ENCODE results near the gene ANKRD16. TPM values are rescaled to one million over a fixed set of nuclear protein-coding genes. Genes with fewer than 3 reads are reported as not detected.

Gene ANKRD16
- total and polyA plus RNA-seq, 7 donors, result 1.6 to 11.4 (median 8.6) TPM

GRCh38 chr10:5888843-5889623 lies 660 bp downstream of the ANKRD16 start:
- no peak for TF ChIP-seq EP300 (IDR thresholded peaks at IDR 0.05)
- TF ChIP-seq POLR2A (IDR thresholded peaks at IDR 0.05), result no peak
- no peak for TF ChIP-seq CTCF (IDR thresholded peaks at IDR 0.05)
- no peak for TF ChIP-seq POLR2AphosphoS5 (IDR thresholded peaks at IDR 0.05)
- peak; percentile 70 for DNase-seq
- WGBS, 2 donors, result 1% methylated on average over 80 of the region's 80 CpGs
- H3K4me3 ChIP-seq, result peak overlapping the region; percentile 82 to 91 (median 84)
- H3K4me1 ChIP-seq, result peaks cover 0 to 49% (median 43%) of the 10 kb centered on the region in 4 donors
- H3K36me3 ChIP-seq, result peaks cover 0 to 36% (median 3%) of the 10 kb centered on the region in 4 donors
- peak overlapping the region; percentile 80 to 92 (median 90) for H3K27ac ChIP-seq
- intact Hi-C loops (cut with DNase I), result loop anchor here (1.0 kb wide), 1 partner anchor 205 kb away; the partner anchor contains the start of gene TASOR2
- no peaks in the 10 kb centered on the region for H3K27me3 ChIP-seq
- no peaks in the 10 kb centered on the region for H3K9me3 ChIP-seq

DNA sequence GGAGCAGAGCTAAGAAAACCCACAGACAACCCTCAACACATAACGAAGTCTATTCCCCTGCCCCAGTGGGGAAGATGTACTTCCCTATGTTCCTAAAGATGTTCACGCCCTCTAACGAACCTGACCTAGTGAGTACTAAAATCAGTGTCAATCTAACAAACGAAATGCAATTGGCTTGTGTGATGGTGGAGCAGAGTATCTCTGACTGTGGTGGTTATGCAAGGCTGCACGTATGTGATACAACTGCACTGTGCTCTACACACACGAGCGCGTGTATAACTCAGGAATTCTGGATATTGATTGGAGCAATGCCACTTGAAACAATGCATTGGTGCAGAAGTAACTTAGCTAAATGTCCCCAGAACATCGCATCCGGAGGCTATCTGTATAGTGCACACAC lies 1.3 kb downstream of the ANKRD16 start:
- 8 to 22% methylated on average over 10 of the region's 10 CpGs for WGBS, 2 donors
- Histone ChIP-seq H3K36me3 (peaks cover 0 to 39% (median 3%) of the 10 kb centered on the region in 4 donors), H3K4me3 (peak overlapping the region; percentile 82 to 91 (median 84)), H3K27me3 (no peaks in the 10 kb centered on the region), H3K4me1 (peaks cover 0 to 49% (median 43%) of the 10 kb centered on the region in 4 donors), H3K27ac (peak overlapping the region in 3 of 4 donors; percentile 80 to 92 (median 91)), H3K9me3 (no peaks in the 10 kb centered on the region)
- no peak for TF ChIP-seq POLR2AphosphoS5 (IDR thresholded peaks at IDR 0.05)
- no peak for TF ChIP-seq CTCF (IDR thresholded peaks at IDR 0.05)
- TF ChIP-seq EP300 (IDR thresholded peaks at IDR 0.05), result no peak
- TF ChIP-seq POLR2A (IDR thresholded peaks at IDR 0.05), result no peak
- DNase-seq, result no peak
- intact Hi-C loops (cut with DNase I), result no loop called here

DNA sequence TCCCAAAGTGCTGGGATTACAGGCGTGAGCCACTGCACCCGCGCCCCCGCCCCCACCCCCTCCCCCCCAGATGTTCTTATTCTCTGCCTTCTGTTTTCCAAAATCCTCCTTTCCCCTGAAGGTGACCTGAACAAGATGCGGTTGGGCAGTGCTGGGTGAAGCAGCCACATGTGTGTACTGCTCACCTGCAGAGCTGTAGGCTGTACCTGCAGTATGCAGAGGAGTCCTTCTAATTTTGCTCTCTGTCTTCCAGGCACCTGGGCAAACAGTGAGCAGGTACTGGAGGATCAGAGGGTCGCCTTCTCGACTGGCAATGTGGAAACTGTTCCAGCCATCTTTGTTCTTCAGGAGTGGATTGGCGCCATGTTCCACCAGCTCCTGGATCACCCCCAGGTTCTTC lies 2.1 kb downstream of the ANKRD16 start:
- intact Hi-C loops (cut with DNase I), result no loop called here
- peaks cover 0 to 46% (median 5%) of the 10 kb centered on the region in 4 donors for H3K36me3 ChIP-seq
- no peak overlapping the region for H3K27ac ChIP-seq
- H3K4me3 ChIP-seq, result no peak overlapping the region
- no peak for TF ChIP-seq CTCF (IDR thresholded peaks at IDR 0.05)
- TF ChIP-seq POLR2AphosphoS5 (IDR thresholded peaks at IDR 0.05), result no peak
- TF ChIP-seq EP300 (IDR thresholded peaks at IDR 0.05), result no peak
- TF ChIP-seq POLR2A (IDR thresholded peaks at IDR 0.05), result no peak
- H3K27me3 ChIP-seq, result no peaks in the 10 kb centered on the region
- WGBS, 2 donors, result 95 to 96% methylated on average over 8 of the region's 8 CpGs
- peaks cover 0 to 46% (median 41%) of the 10 kb centered on the region in 4 donors for H3K4me1 ChIP-seq
- no peak for DNase-seq
- no peaks in the 10 kb centered on the region for H3K9me3 ChIP-seq

- TF ChIP-seq POLR2AphosphoS5 (IDR thresholded peaks at IDR 0.05), result no peak
- TF ChIP-seq POLR2A (IDR thresholded peaks at IDR 0.05), result no peak
- no peak for TF ChIP-seq CTCF (IDR thresholded peaks at IDR 0.05)
- no peak for TF ChIP-seq EP300 (IDR thresholded peaks at IDR 0.05)
- Histone ChIP-seq H3K4me3 (no peak overlapping the region), H3K27me3 (no peaks in the 10 kb centered on the region), H3K9me3 (no peaks in the 10 kb centered on the region), H3K36me3 (peaks cover 0 to 52% (median 8%) of the 10 kb centered on the region in 4 donors), H3K4me1 (peaks cover 0 to 40% (median 36%) of the 10 kb centered on the region in 4 donors), H3K27ac (no peak overlapping the region)
- intact Hi-C loops (cut with DNase I), result no loop called here
- WGBS, 2 donors, result 32 to 60% methylated on average over 1 of the region's 1 CpG
- no peak for DNase-seq
Measured at GRCh38 chr10:5887029-5887428, 2.7 kb downstream of the ANKRD16 start.
